ENCODE data around the gene KRTAP5-2.

GRCh38 chr11:1556278-1556902 lies 41.7 kb downstream of the KRTAP5-2 start:
- TF ChIP-seq, protein P1, sequence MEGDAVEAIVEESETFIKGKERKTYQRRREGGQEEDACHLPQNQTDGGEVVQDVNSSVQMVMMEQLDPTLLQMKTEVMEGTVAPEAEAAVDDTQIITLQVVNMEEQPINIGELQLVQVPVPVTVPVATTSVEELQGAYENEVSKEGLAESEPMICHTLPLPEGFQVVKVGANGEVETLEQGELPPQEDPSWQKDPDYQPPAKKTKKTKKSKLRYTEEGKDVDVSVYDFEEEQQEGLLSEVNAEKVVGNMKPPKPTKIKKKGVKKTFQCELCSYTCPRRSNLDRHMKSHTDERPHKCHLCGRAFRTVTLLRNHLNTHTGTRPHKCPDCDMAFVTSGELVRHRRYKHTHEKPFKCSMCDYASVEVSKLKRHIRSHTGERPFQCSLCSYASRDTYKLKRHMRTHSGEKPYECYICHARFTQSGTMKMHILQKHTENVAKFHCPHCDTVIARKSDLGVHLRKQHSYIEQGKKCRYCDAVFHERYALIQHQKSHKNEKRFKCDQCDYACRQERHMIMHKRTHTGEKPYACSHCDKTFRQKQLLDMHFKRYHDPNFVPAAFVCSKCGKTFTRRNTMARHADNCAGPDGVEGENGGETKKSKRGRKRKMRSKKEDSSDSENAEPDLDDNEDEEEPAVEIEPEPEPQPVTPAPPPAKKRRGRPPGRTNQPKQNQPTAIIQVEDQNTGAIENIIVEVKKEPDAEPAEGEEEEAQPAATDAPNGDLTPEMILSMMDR (IDR thresholded peaks at IDR 0.05), result no peak
- TF ChIP-seq POLR2A (IDR thresholded peaks at IDR 0.05), result no peak

Data from heart left ventricle (tissue), 13 donors.